M059J (cell line): ENCODE measurements around the gene SLC6A9. TPM values are rescaled to one million over a fixed set of nuclear protein-coding genes. Genes with fewer than 3 reads are reported as not detected.

Experiments used
- total RNA-seq: library from RNA; depleted of rRNA; stranded (reverse); fragments of >200 nt; shearing (Covaris generic); gene quantifications from 2 replicates; pipeline ENCODE4 v1.2.3, GENCODE V29; 2014; rRNA removed

SLC6A9 gene
- total RNA-seq, 1 experiment from 2014 or later, result 5.1 TPM

Other genes with a start within 250 kb of the SLC6A9 start
- gene ARTN, start 97.7 kb downstream of the SLC6A9 start, total RNA-seq, result 4.0 and 4.4 TPM in 2 replicates
- gene IPO13, start 84.5 kb downstream of the SLC6A9 start, total RNA-seq, result 15.3 and 26.5 TPM in 2 replicates
- gene DPH2, start 61.5 kb downstream of the SLC6A9 start, total RNA-seq, result 28.1 and 33.9 TPM in 2 replicates
- 242 and 249 TPM in 2 replicates for gene ATP6V0B, start 56.5 kb downstream of the SLC6A9 start, total RNA-seq
- 99.4 and 111 TPM in 2 replicates for gene B4GALT2, start 52.3 kb downstream of the SLC6A9 start, total RNA-seq
- 10.6 and 11.1 TPM in 2 replicates for gene CCDC24, start 39.9 kb downstream of the SLC6A9 start, total RNA-seq
- gene KLF17, start 87.4 kb upstream of the SLC6A9 start, total RNA-seq, result 0.37 and 0.64 TPM in 2 replicates
- not detected in 2 replicates for gene KLF18, start 110.2 kb upstream of the SLC6A9 start, total RNA-seq
- 13.7 and 29.3 TPM in 2 replicates for gene DMAP1, start 182.0 kb upstream of the SLC6A9 start, total RNA-seq